K562 (cell line): ENCODE data around the gene TRAF3. TPM values are rescaled to one million over a fixed set of nuclear protein-coding genes. Genes with fewer than 3 reads are reported as not detected.

ENCODE experiments used
- ATAC-seq: fragments of 200-7000 bp; cut with Tn5 transposase; 3 replicates; pipeline ENCODE4 v1.9.1; 2020; ENCODE audit warnings: moderate library complexity
- BruUV-seq: library from RNA; stranded (reverse); fragments of 400-500 nt; replicated peaks from 2 replicates; lab custom pipeline; 2021; lab: Mats Ljungman, UMichigan
- CTCF ChIA-PET: fragments of 300-600 bp; formaldehyde crosslinking; extraction: SDS; loops from one replicate; lab custom pipeline; 2021; ENCODE audit warnings: low intra/inter-chr PET ratio; lab: Yijun Ruan, JAX
- POLR2A ChIA-PET: fragments of 300-600, 350-650 bp; sonication (Branson Sonifier 250); formaldehyde crosslinking; extraction: SDS; loops from one replicate; lab custom pipeline; 2021; ENCODE audit warnings: antibody characterized with exemption, inconsistent platforms; lab: Yijun Ruan, JAX
- DNase-seq, 4 experiments: peaks; one replicate each; pipeline versions ENCODE4 v3.0.0 to v3.0.0-alpha.2; 2011 to 2018; ENCODE audit warnings: low spot score in 3 of 4, mixed read lengths in 3 of 4; ENCODE audit errors: extremely low read depth in 1 of 4
- FAIRE-seq: peaks from 2 replicates; lab custom pipeline; 2011; peaks lifted over from hg19 to GRCh38; lab: Jason Lieb, UNC
- H2AFZ ChIP-seq: 2 replicates; pipeline ENCODE4 v1.6.0; 2011; ENCODE audit warnings: low read depth, low read length, control low read depth, inconsistent platforms
- H3K27ac ChIP-seq: fragments of 200-600 bp; 3 replicates; pipeline ENCODE4 v1.8.0; 2011; ENCODE audit warnings: low read depth, mild to moderate bottlenecking, control low read depth, inconsistent platforms, low read length, moderate library complexity, mixed read lengths; ENCODE audit errors: extremely low read depth
- H3K27me3 ChIP-seq, 2 experiments: fragments of 300-600 bp in 1 of 2; 2 replicates in 1 of 2; 3 replicates in 1 of 2; pipeline versions ENCODE4 v1.6.0 to v1.8.0; 2011; ENCODE audit warnings: inconsistent platforms in 2 of 2, low read length in 2 of 2, mild to moderate bottlenecking in 1 of 2, mixed read lengths in 1 of 2, moderate library complexity in 1 of 2; ENCODE audit not compliant: control insufficient read depth in 2 of 2, insufficient read depth in 2 of 2
- H3K36me3 ChIP-seq: fragments of 300-600 bp; 3 replicates; pipeline ENCODE4 v1.8.0; 2011; ENCODE audit warnings: mild to moderate bottlenecking, low read length, inconsistent platforms; ENCODE audit not compliant: control insufficient read depth, insufficient read depth
- H3K4me1 ChIP-seq, 2 experiments: fragments of 200-600 bp in 1 of 2; replicated peaks in 1 of 2; 2 replicates in 1 of 2; 3 replicates in 1 of 2; pipeline versions ENCODE4 v1.5.1 to v1.8.0; 2011; ENCODE audit warnings: inconsistent platforms in 2 of 2, low read length in 2 of 2, mild to moderate bottlenecking in 1 of 2, mixed read lengths in 1 of 2, moderate library complexity in 1 of 2; ENCODE audit not compliant: control insufficient read depth in 2 of 2, insufficient read depth in 2 of 2
- H3K4me2 ChIP-seq: 2 replicates; pipeline ENCODE4 v1.6.1; 2011; ENCODE audit warnings: low read length, control low read depth, inconsistent platforms, mixed read lengths; ENCODE audit not compliant: insufficient read depth
- H3K4me3 ChIP-seq: fragments of 200-600 bp; sonication (generic), shearing (Covaris generic); 2 replicates; pipeline ENCODE4 v1.5.1; 2016; ENCODE audit warnings: control low read depth, inconsistent platforms
- H3K79me2 ChIP-seq: fragments of 200-600 bp; 3 replicates; pipeline ENCODE4 v1.8.0; 2011; ENCODE audit warnings: low read length, inconsistent platforms; ENCODE audit not compliant: control insufficient read depth, insufficient read depth
- H3K9ac ChIP-seq, 2 experiments: 2 replicates each; pipeline versions ENCODE4 v1.6.0 to v1.6.1; 2011; ENCODE audit warnings: low read depth in 2 of 2, low read length in 2 of 2, control low read depth in 1 of 2, inconsistent platforms in 1 of 2, mild to moderate bottlenecking in 1 of 2, mixed read lengths in 1 of 2; ENCODE audit not compliant: insufficient read depth in 1 of 2
- H3K9me1 ChIP-seq: one replicate; pipeline ENCODE4 v1.6.0; 2011; ENCODE audit warnings: inconsistent platforms, mild to moderate bottlenecking, low read length, moderate library complexity; ENCODE audit not compliant: control insufficient read depth, insufficient read depth
- H3K9me3 ChIP-seq: replicated peaks from 2 replicates; pipeline ENCODE4 v1.5.1; 2011; ENCODE audit warnings: low read depth, low read length, inconsistent platforms; ENCODE audit not compliant: control insufficient read depth, insufficient read depth
- H4K20me1 ChIP-seq: replicated peaks from 2 replicates; pipeline ENCODE4 v1.6.1; 2011; ENCODE audit warnings: low read length, inconsistent platforms, mixed read lengths; ENCODE audit not compliant: control insufficient read depth, insufficient read depth
- KLF1 ChIP-seq: fragments of 450-650 bp; IDR thresholded peaks from 2 replicates; pipeline ENCODE4 v1.6.1; 2016; ENCODE audit warnings: missing genetic modification characterization, missing compliant biosample characterization
- LEF1 ChIP-seq: fragments of 450-650 bp; IDR thresholded peaks from 2 replicates; pipeline ENCODE4 v1.6.1; 2016; ENCODE audit warnings: mild to moderate bottlenecking
- MTA2 ChIP-seq: fragments of 450-650 bp; IDR thresholded peaks from 2 replicates; pipeline ENCODE4 v1.6.1; 2016; ENCODE audit warnings: low read depth
- RBFOX2 ChIP-seq: fragments of 200-400 bp; formaldehyde crosslinking; IDR thresholded peaks from 2 replicates; pipeline ENCODE4 v1.6.1; 2017; ENCODE audit warnings: low read depth, mild to moderate bottlenecking, low read length, moderate library complexity
- RHOXF2B ChIP-seq: fragments of 250-450 bp; sonication (Bioruptor Pico); conservative IDR thresholded peaks from 2 replicates; pipeline ENCODE4 v1.5.1; 2021
- TAF7 ChIP-seq: fragments of 450-650 bp; IDR thresholded peaks from 2 replicates; pipeline ENCODE4 v1.6.1; 2016; ENCODE audit warnings: missing genetic modification characterization, missing compliant biosample characterization
- ZNF140 ChIP-seq: fragments of 250-450 bp; sonication (Bioruptor Pico); IDR thresholded peaks from 2 replicates; pipeline ENCODE4 v1.8.0; 2021; ENCODE audit warnings: moderate library complexity, mild to moderate bottlenecking, inconsistent platforms
- ZNF175 ChIP-seq: fragments of 200-800 bp; sonication (Bioruptor generic); IDR thresholded peaks from 2 replicates; pipeline ENCODE4 v1.6.1; 2016; ENCODE audit warnings: low read depth, mild to moderate bottlenecking, missing genetic modification characterization, missing compliant biosample characterization
- WGBS: fragments of 100-300 bp; shearing (Covaris generic); methylation state at CpG from one replicate; pipeline ENCODE4 v1.1.6; 2016; ENCODE audit warnings: low coverage, mixed read lengths; ENCODE audit not compliant: insufficient coverage; ENCODE audit errors: missing lambda C conversion rate; 5-methylcytosine and 5-hydroxymethylcytosine counted together
- in situ Hi-C: fragments of 300-500 bp; cut with MboI; formaldehyde crosslinking; loops from 4 replicates; pipeline ENCODE4 v1.15.0; 2018; ENCODE audit warnings: inconsistent platforms, mixed read lengths
- intact Hi-C: fragments of 100-400 bp; cut with micrococcal nuclease; formaldehyde crosslinking; loops from 2 replicates; pipeline ENCODE4 v1.14.2; 2022
- polyA plus RNA-seq, 8 experiments: library from polyadenylated mRNA; depleted of rRNA in 4 of 8; stranded (reverse) in 5 of 8; unstranded in 3 of 8; fragments of >200 nt; fragmentation: Nextera tagmentation in 2 of 8; fragmentation: Illumina TruSeq in 1 of 8; extraction: Ambion mirVana in 2 of 8; extraction: Trizol in 1 of 8; gene quantifications; 2 replicates each; pipeline versions ENCODE4 v1.2.1 to v1.2.3, GENCODE V29; 2011 to 2014; ENCODE audit warnings: inconsistent platforms in 1 of 8, missing spikeins in 1 of 8
- total RNA-seq, 7 experiments: library from RNA; depleted of rRNA in 6 of 7; stranded (reverse); fragments of >200 nt in 6 of 7; fragmentation: Illumina TruSeq in 2 of 7; extraction: Trizol in 2 of 7; gene quantifications; 2 replicates each; pipeline versions ENCODE4 v1.2.1 to v1.2.3, GENCODE V29; 2011 to 2021; ENCODE audit warnings: low replicate concordance in 1 of 7
- TF ChIP-seq, protein P1 (sequence below): sonication (generic); formaldehyde crosslinking; IDR thresholded peaks from 2 replicates; pipeline ENCODE4 v1.9.0; 2022; ENCODE audit warnings: mild to moderate bottlenecking, missing genetic modification reagents
- TF ChIP-seq, protein P2 (sequence below): fragments of 450-650 bp; IDR thresholded peaks from 2 replicates; pipeline ENCODE4 v1.6.1; 2016; ENCODE audit warnings: borderline replicate concordance
- TF ChIP-seq, protein P3 (sequence below): fragments of 450-650 bp; formaldehyde crosslinking; IDR thresholded peaks from 2 replicates; pipeline ENCODE4 v1.4.0; 2020; ENCODE audit warnings: mild to moderate bottlenecking, moderate library complexity
- TF ChIP-seq, protein P4 (sequence below): fragments of 250-450 bp; sonication (Bioruptor Pico); IDR thresholded peaks from 2 replicates; pipeline ENCODE4 v1.9.0; 2021; ENCODE audit warnings: mild to moderate bottlenecking
- TF ChIP-seq, protein P5 (sequence below), 2 experiments: IDR thresholded peaks in 1 of 2; conservative IDR thresholded peaks in 1 of 2; 2 replicates each; pipeline ENCODE4 v1.6.1; 2016; ENCODE audit warnings: low read depth in 2 of 2, mild to moderate bottlenecking in 1 of 2, missing compliant biosample characterization in 1 of 2, missing genetic modification characterization in 1 of 2, moderate library complexity in 1 of 2

The TRAF3 gene
- total and polyA plus RNA-seq, 9 of the 15 experiments (the other 6 are each of a cell fraction or from before 2014, with no cell fraction given), result 0.52 to 21.3 (median 9.9) TPM

DNA sequence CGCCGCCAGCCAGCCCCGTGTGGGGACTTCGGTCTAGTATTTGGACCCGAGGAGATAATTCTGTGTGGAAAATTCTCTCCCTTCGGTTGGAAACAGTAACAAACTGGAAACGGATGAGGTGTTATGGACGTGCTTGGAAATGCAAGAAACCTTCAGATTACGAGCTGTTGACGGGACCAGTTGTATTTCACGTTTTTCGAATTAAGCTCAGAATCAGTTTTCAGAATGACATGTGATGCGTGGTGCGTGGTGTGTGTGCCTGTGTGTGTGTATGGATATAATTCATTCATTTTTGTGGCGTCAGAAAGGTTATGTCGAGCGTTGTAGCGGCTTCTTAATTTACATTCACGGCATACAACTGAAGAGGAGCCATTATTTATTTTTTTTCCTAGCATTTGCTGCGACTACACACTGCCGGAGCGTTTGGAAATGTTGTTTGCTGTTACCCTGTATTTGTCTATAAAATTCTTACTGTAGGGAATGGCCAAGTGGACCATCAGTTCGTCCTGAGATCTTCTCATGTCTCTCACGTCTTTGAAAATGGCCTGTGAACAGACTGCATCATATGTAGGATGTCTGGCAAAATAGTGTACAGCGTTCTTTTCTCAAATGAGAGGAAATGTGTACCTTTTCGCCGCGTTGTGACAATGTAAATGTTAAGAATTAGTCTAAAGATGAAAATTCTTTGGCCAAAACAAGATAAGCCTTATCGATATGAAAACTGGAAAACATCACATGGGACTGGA, 1.3 kb downstream of the TRAF3 start (continued):
- TF ChIP-seq, protein P1, sequence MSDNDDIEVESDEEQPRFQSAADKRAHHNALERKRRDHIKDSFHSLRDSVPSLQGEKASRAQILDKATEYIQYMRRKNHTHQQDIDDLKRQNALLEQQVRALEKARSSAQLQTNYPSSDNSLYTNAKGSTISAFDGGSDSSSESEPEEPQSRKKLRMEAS, result no peak
- TF ChIP-seq, protein P2, sequence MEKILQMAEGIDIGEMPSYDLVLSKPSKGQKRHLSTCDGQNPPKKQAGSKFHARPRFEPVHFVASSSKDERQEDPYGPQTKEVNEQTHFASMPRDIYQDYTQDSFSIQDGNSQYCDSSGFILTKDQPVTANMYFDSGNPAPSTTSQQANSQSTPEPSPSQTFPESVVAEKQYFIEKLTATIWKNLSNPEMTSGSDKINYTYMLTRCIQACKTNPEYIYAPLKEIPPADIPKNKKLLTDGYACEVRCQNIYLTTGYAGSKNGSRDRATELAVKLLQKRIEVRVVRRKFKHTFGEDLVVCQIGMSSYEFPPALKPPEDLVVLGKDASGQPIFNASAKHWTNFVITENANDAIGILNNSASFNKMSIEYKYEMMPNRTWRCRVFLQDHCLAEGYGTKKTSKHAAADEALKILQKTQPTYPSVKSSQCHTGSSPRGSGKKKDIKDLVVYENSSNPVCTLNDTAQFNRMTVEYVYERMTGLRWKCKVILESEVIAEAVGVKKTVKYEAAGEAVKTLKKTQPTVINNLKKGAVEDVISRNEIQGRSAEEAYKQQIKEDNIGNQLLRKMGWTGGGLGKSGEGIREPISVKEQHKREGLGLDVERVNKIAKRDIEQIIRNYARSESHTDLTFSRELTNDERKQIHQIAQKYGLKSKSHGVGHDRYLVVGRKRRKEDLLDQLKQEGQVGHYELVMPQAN, result peak; percentile 43; the same call in 1 of the 2 replicates
- 0 out of 2 replicates have a peak, but pooled peaks have one; percentile 16 for TF ChIP-seq RBFOX2

DNA sequence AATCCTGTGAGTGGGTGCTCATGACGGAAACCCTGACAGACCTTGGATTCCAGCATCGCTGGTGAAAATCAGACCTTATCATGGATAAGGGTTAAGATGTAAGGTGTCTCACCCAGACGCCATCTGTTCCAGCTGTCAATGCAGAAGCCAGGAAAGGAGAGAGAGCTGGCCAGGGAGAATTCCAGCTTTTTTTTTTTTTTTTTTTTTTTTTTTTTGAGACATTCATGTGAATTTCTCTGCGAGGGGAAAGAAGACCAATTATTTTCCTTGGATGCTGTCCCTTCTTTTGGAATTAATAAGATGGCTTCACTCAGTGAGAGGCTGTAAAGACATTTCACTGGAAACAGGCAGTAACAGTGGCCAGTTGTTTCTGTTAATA, 1.8 kb downstream of the TRAF3 start:
- no peaks in the 10 kb centered on the region for H3K27me3 ChIP-seq
- peak overlapping the region; percentile 78 for H3K4me3 ChIP-seq
- peak overlapping the region; percentile 90 for H3K4me2 ChIP-seq
- ChIA-PET POLR2A (no interaction called here), CTCF (no interaction called here)
- no peak overlapping the region for H2AFZ ChIP-seq
- peaks cover 7% of the 10 kb centered on the region; the same call in 2 of the 3 replicates for H3K36me3 ChIP-seq
- DNase-seq, result no peak
- H3K9me3 ChIP-seq, result no peaks in the 10 kb centered on the region
- intact Hi-C loops (loop anchor here (5.0 kb wide), 2 partner anchors 87 to 257 kb away; no protein-coding TSS in a partner anchor), in situ Hi-C loops (no loop called here)
- no peak for ATAC-seq
- peak overlapping the region in 1 of 2 experiments; percentile 85; a peak in 3 of 4 replicates for H3K9ac ChIP-seq
- H3K27ac ChIP-seq, result no peak overlapping the region
- 0 out of 2 replicates have a peak, but pooled peaks cover 3% of the 10 kb centered on the region for H4K20me1 ChIP-seq
- H3K9me1 ChIP-seq, result no peaks in the 10 kb centered on the region
- no peak for FAIRE-seq
- no TSS peak for BruUV-seq
- WGBS, result 4% methylated on average over 3 of the region's 4 CpGs
- H3K4me1 ChIP-seq, result peaks cover 11 to 18% of the 10 kb centered on the region in 2 experiments; a peak in 4 of 5 replicates
- H3K79me2 ChIP-seq, result peaks cover 59% of the 10 kb centered on the region
- TF ChIP-seq RHOXF2B (CRISPR knock-in tag) (no peak), TAF7 (tag) (no peak), LEF1 (no peak), ZNF175 (CRISPR knock-in tag) (no peak), ZNF140 (no peak), KLF1 (tag) (no peak), MTA2 (no peak)
- TF ChIP-seq, protein P3, sequence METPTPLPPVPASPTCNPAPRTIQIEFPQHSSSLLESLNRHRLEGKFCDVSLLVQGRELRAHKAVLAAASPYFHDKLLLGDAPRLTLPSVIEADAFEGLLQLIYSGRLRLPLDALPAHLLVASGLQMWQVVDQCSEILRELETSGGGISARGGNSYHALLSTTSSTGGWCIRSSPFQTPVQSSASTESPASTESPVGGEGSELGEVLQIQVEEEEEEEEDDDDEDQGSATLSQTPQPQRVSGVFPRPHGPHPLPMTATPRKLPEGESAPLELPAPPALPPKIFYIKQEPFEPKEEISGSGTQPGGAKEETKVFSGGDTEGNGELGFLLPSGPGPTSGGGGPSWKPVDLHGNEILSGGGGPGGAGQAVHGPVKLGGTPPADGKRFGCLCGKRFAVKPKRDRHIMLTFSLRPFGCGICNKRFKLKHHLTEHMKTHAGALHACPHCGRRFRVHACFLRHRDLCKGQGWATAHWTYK (CRISPR knock-in tag), result no peak
- TF ChIP-seq, protein P4, sequence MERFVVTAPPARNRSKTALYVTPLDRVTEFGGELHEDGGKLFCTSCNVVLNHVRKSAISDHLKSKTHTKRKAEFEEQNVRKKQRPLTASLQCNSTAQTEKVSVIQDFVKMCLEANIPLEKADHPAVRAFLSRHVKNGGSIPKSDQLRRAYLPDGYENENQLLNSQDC (CRISPR knock-in tag), result no peak
- TF ChIP-seq, protein P5, sequence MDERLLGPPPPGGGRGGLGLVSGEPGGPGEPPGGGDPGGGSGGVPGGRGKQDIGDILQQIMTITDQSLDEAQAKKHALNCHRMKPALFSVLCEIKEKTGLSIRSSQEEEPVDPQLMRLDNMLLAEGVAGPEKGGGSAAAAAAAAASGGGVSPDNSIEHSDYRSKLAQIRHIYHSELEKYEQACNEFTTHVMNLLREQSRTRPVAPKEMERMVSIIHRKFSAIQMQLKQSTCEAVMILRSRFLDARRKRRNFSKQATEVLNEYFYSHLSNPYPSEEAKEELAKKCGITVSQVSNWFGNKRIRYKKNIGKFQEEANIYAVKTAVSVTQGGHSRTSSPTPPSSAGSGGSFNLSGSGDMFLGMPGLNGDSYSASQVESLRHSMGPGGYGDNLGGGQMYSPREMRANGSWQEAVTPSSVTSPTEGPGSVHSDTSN (CRISPR knock-in tag; IDR thresholded peaks at IDR 0.05; ENCODE audit: low read depth), result no peak
- TF ChIP-seq, protein P5 (tag; conservative IDR thresholded peaks at IDR 0.05; ENCODE audit: low read depth), result no peak
